Lower leg skin (tissue), 3 donors: Measurements from ENCODE around the gene SH3RF3.

ENCODE experiments used
- CTCF ChIP-seq, 3 donors: fragments of 450-650 bp; IDR thresholded peaks; one replicate each; pipeline ENCODE4 v1.5.1; 2016; ENCODE audit warnings: antibody characterized with exemption in 3 of 3, mild to moderate bottlenecking in 3 of 3, moderate library complexity in 2 of 3
- POLR2A ChIP-seq, 2 donors: fragments of 450-650 bp; IDR thresholded peaks; one replicate each; pipeline ENCODE4 v1.6.1; 2016 to 2017; ENCODE audit warnings: antibody characterized with exemption in 2 of 2, mild to moderate bottlenecking in 1 of 2, moderate library complexity in 1 of 2

GRCh38 chr2:109519513-109519912 is 390.5 kb downstream of the SH3RF3 start:
- no peak for TF ChIP-seq POLR2A (IDR thresholded peaks at IDR 0.05)
- no peak for TF ChIP-seq CTCF (IDR thresholded peaks at IDR 0.05)
